HG03521 (cell line): ENCODE measurements around the gene PLD1.
"Not testable (repeated sequence)": the region's sequence is repeated elsewhere in the genome, so short reads cannot be mapped to it uniquely, and the experiment has no call there.

Experiments
- ATAC-seq: cut with Tn5 transposase; IDR thresholded peaks from one replicate; pipeline ENCODE4 v1.9.1; 2021; ENCODE audit warnings: mild to moderate bottlenecking, moderate library complexity; ENCODE audit not compliant: unreplicated experiment

Gene PLD1

GRCh38 chr3:171821044-171821443 is 10.8 kb upstream of the PLD1 start:
- no peak for ATAC-seq

- ATAC-seq: no peak
These were observed 7.0 kb upstream of the PLD1 start for GRCh38 chr3:171817074-171817800.

GRCh38 chr3:171815973-171816595 is 5.8 kb upstream of the PLD1 start:
- no peak for ATAC-seq

GRCh38 chr3:171814662-171815061 is 4.4 kb upstream of the PLD1 start:
- ATAC-seq: not testable (repeated sequence)

GRCh38 chr3:171813897-171814460 is 3.7 kb upstream of the PLD1 start:
- no peak for ATAC-seq

- no peak for ATAC-seq
These were observed 3.1 kb upstream of the PLD1 start for GRCh38 chr3:171813278-171813896.

GRCh38 chr3:171812811-171813210 is 2.5 kb upstream of the PLD1 start:
- ATAC-seq: no peak

GRCh38 chr3:171811913-171812335 is 1.6 kb upstream of the PLD1 start:
- no peak for ATAC-seq

GRCh38 chr3:171811295-171811912 is 1.1 kb upstream of the PLD1 start:
- no peak for ATAC-seq

GRCh38 chr3:171810629-171811294 is 479 bp upstream of the PLD1 start:
- ATAC-seq: no peak

GRCh38 chr3:171809611-171809860 is 747 bp downstream of the PLD1 start:
- ATAC-seq: peak; percentile 31

- ATAC-seq: no peak
These were observed 2.5 kb downstream of the PLD1 start for GRCh38 chr3:171807806-171808205.

GRCh38 chr3:171807129-171807675 is 3.1 kb downstream of the PLD1 start:
- ATAC-seq: no peak

- no peak for ATAC-seq
These were observed 3.8 kb downstream of the PLD1 start for GRCh38 chr3:171806200-171807128.

- ATAC-seq: no peak
These were observed 4.6 kb downstream of the PLD1 start for GRCh38 chr3:171805687-171806086.

GRCh38 chr3:171804618-171805389 is 5.5 kb downstream of the PLD1 start:
- no peak for ATAC-seq

- ATAC-seq: no peak
These were observed 7.2 kb downstream of the PLD1 start for GRCh38 chr3:171803044-171803443.

GRCh38 chr3:171802590-171802956 is 7.7 kb downstream of the PLD1 start:
- ATAC-seq: no peak
